A549 (cell line): ENCODE results near the gene GARNL3.

Experiments used
- BHLHE40 ChIP-seq: IDR thresholded peaks from 2 replicates; pipeline ENCODE4 v1.6.1; 2012; ENCODE audit warnings: low read depth, low read length, inconsistent platforms
- TF ChIP-seq, protein P1 (sequence below): fragments of >200 bp; sonication (Bioruptor Twin); formaldehyde crosslinking; IDR thresholded peaks from 3 replicates; pipeline ENCODE4 v1.5.1; 2016

DNA sequence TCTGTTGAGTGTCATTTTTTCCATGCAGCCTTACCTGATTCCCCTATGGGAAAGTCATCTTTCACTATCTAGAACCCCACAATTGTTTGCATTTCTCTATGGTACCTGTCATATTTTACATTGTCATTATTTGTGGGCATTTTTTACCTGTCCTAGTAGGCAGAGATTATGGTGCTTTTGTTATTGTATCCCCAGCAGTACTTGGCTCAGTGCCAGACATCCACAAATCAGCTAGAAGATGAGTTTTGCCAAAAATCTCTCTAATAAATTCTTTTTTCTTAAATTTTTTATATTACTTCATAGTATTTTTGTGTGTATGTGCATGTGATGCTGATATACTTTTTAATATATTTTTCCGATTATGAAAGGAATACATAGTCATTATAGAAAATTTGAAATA lies 13.2 kb downstream of the GARNL3 start:
- TF ChIP-seq BHLHE40, result no peak
- TF ChIP-seq, protein P1, sequence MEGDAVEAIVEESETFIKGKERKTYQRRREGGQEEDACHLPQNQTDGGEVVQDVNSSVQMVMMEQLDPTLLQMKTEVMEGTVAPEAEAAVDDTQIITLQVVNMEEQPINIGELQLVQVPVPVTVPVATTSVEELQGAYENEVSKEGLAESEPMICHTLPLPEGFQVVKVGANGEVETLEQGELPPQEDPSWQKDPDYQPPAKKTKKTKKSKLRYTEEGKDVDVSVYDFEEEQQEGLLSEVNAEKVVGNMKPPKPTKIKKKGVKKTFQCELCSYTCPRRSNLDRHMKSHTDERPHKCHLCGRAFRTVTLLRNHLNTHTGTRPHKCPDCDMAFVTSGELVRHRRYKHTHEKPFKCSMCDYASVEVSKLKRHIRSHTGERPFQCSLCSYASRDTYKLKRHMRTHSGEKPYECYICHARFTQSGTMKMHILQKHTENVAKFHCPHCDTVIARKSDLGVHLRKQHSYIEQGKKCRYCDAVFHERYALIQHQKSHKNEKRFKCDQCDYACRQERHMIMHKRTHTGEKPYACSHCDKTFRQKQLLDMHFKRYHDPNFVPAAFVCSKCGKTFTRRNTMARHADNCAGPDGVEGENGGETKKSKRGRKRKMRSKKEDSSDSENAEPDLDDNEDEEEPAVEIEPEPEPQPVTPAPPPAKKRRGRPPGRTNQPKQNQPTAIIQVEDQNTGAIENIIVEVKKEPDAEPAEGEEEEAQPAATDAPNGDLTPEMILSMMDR, result no peak
